Prostate gland (tissue), 2 donors: ENCODE data around the gene HSPA9.

ENCODE experiments used
- CTCF ChIP-seq, 4 experiments: fragments of 200-600 bp in 2 of 4; fragments of 450-650 bp in 2 of 4; sonication (generic) in 2 of 4; IDR thresholded peaks; 1 replicate in 3 of 4; 2 replicates in 1 of 4; pipeline ENCODE4 v1.5.1; 2016 to 2019; ENCODE audit warnings: antibody characterized with exemption in 4 of 4, mild to moderate bottlenecking in 2 of 4, moderate library complexity in 2 of 4
- POLR2A ChIP-seq: fragments of 450-650 bp; IDR thresholded peaks from one replicate; pipeline ENCODE4 v1.6.1; 2016; ENCODE audit warnings: antibody characterized with exemption, mild to moderate bottlenecking
- POLR2AphosphoS5 ChIP-seq: sonication (generic); formaldehyde crosslinking; IDR thresholded peaks from one replicate; pipeline ENCODE4 v1.6.1; 2017; ENCODE audit warnings: antibody characterized with exemption

- TF ChIP-seq CTCF (IDR thresholded peaks at IDR 0.05) (no peak), POLR2A (no peak), POLR2AphosphoS5 (no peak)
These were observed 36.5 kb upstream of the HSPA9 start for GRCh38 chr5:138611678-138612218.
